Panc1 (cell line): ENCODE results near the gene R3HDM2.
A peak's percentile ranks its signal among the peaks of the same experiment; 100 is the strongest.

Source experiments
- CTCF ChIP-seq: fragments of 450-650 bp; IDR thresholded peaks from 2 replicates; pipeline ENCODE4 v1.5.1; 2017; ENCODE audit warnings: mild to moderate bottlenecking
- POLR2AphosphoS5 ChIP-seq: IDR thresholded peaks from 2 replicates; pipeline ENCODE4 v1.6.1; 2012; ENCODE audit warnings: mild to moderate bottlenecking, low read depth, low read length, moderate library complexity
- REST ChIP-seq, 2 experiments: IDR thresholded peaks; 2 replicates each; pipeline ENCODE4 v1.6.1; 2011 to 2012; ENCODE audit warnings: low read depth in 2 of 2, control low read depth in 1 of 2, low read length in 1 of 2, mild to moderate bottlenecking in 1 of 2, moderate library complexity in 1 of 2; ENCODE audit not compliant: insufficient read depth in 1 of 2
- SIN3A ChIP-seq: IDR thresholded peaks from 2 replicates; pipeline ENCODE4 v1.6.1; 2012; ENCODE audit warnings: low read depth, mild to moderate bottlenecking, low read length, moderate library complexity, borderline replicate concordance; ENCODE audit not compliant: insufficient read depth
- TCF7L2 ChIP-seq: IDR thresholded peaks from 2 replicates; pipeline ENCODE4 v1.6.1; 2011; ENCODE audit warnings: mild to moderate bottlenecking, low read depth, low read length, inconsistent platforms

GRCh38 chr12:57459055-57459749 is 28.4 kb upstream of the R3HDM2 start:
- peak; percentile 95 for TF ChIP-seq CTCF
- no peak for TF ChIP-seq POLR2AphosphoS5
- no peak for TF ChIP-seq REST (IDR thresholded peaks at IDR 0.05; ENCODE audit: insufficient read depth in 1 of 2, low read depth in 2 of 2, low read length in 1 of 2)
- no peak for TF ChIP-seq SIN3A
- no peak for TF ChIP-seq TCF7L2
